HG02840 (cell line): Measurements from ENCODE around the gene GARIN6.
"Not testable (repeated sequence)": the region's sequence is repeated elsewhere in the genome, so short reads cannot be mapped to it uniquely, and the experiment has no call there.

Experiments used
- ATAC-seq: cut with Tn5 transposase; IDR thresholded peaks from one replicate; pipeline ENCODE4 v1.9.1; 2021; ENCODE audit warnings: mild to moderate bottlenecking, moderate library complexity, moderate number of reproducible peaks; ENCODE audit not compliant: unreplicated experiment, low FRiP score

Gene GARIN6

GRCh38 chr12:99647453-99647852 is at the start of gene GARIN6:
Gene GARIN6, plus strand, starts transcription at chr12:99647753. Its CDS starts 422 bp downstream, at chr12:99648175.
- ATAC-seq, result no peak

- ATAC-seq, result no peak
These were observed 48.8 kb upstream of the GARIN6 start for GRCh38 chr12:99598785-99599184.

GRCh38 chr12:99600388-99600787 is 47.2 kb upstream of the GARIN6 start:
- ATAC-seq, result peak; percentile 94

- ATAC-seq, result no peak
These were observed 37.9 kb upstream of the GARIN6 start for GRCh38 chr12:99609455-99610181.

- no peak for ATAC-seq
These were observed 36.4 kb upstream of the GARIN6 start for GRCh38 chr12:99611117-99611516.

GRCh38 chr12:99611599-99611998 is 36.0 kb upstream of the GARIN6 start:
- ATAC-seq, result no peak

- ATAC-seq, result no peak
These were observed 28.9 kb upstream of the GARIN6 start for GRCh38 chr12:99618657-99619056.

GRCh38 chr12:99619389-99620158 is 28.0 kb upstream of the GARIN6 start:
- peak; percentile 72 for ATAC-seq

GRCh38 chr12:99620159-99620479 is 27.4 kb upstream of the GARIN6 start:
- ATAC-seq, result no peak

- not testable (repeated sequence) for ATAC-seq
These were observed 23.0 kb upstream of the GARIN6 start for GRCh38 chr12:99624591-99624990.

- ATAC-seq, result no peak
These were observed 20.1 kb upstream of the GARIN6 start for GRCh38 chr12:99627459-99627858.

GRCh38 chr12:99644629-99645028 is 2.9 kb upstream of the GARIN6 start:
- ATAC-seq, result no peak

- no peak for ATAC-seq
These were observed 630 bp downstream of the GARIN6 start for GRCh38 chr12:99648183-99648582.

GRCh38 chr12:99649551-99649950 is 2.0 kb downstream of the GARIN6 start:
- ATAC-seq, result no peak

GRCh38 chr12:99658671-99659349 is 11.3 kb downstream of the GARIN6 start:
- no peak for ATAC-seq

- ATAC-seq, result no peak
These were observed 23.1 kb downstream of the GARIN6 start for GRCh38 chr12:99670635-99671034.

- no peak for ATAC-seq
These were observed 32.7 kb downstream of the GARIN6 start for GRCh38 chr12:99680276-99680675.

- ATAC-seq, result no peak
These were observed 38.6 kb downstream of the GARIN6 start for GRCh38 chr12:99686142-99686541.

- ATAC-seq, result no peak
These were observed 47.5 kb downstream of the GARIN6 start for GRCh38 chr12:99695050-99695449.
